K562 (cell line): ENCODE results near the gene BAG5. TPM values are rescaled to one million over a fixed set of nuclear protein-coding genes. Genes with fewer than 3 reads are reported as not detected.

Experiments
- ATAC-seq: fragments of 200-7000 bp; cut with Tn5 transposase; 3 replicates; pipeline ENCODE4 v1.9.1; 2020; ENCODE audit warnings: moderate library complexity
- BruUV-seq: library from RNA; stranded (reverse); fragments of 400-500 nt; replicated peaks from 2 replicates; lab custom pipeline; 2021; lab: Mats Ljungman, UMichigan
- CTCF ChIA-PET: fragments of 300-600 bp; formaldehyde crosslinking; extraction: SDS; loops from one replicate; lab custom pipeline; 2021; ENCODE audit warnings: low intra/inter-chr PET ratio; lab: Yijun Ruan, JAX
- POLR2A ChIA-PET: fragments of 300-600, 350-650 bp; sonication (Branson Sonifier 250); formaldehyde crosslinking; extraction: SDS; loops from one replicate; lab custom pipeline; 2021; ENCODE audit warnings: antibody characterized with exemption, inconsistent platforms; lab: Yijun Ruan, JAX
- DNase-seq, 4 experiments: peaks; one replicate each; pipeline versions ENCODE4 v3.0.0 to v3.0.0-alpha.2; 2011 to 2018; ENCODE audit warnings: low spot score in 3 of 4, mixed read lengths in 3 of 4; ENCODE audit errors: extremely low read depth in 1 of 4
- FAIRE-seq: peaks from 2 replicates; lab custom pipeline; 2011; peaks lifted over from hg19 to GRCh38; lab: Jason Lieb, UNC
- H2AFZ ChIP-seq: 2 replicates; pipeline ENCODE4 v1.6.0; 2011; ENCODE audit warnings: low read depth, low read length, control low read depth, inconsistent platforms
- H3K27ac ChIP-seq: fragments of 200-600 bp; 3 replicates; pipeline ENCODE4 v1.8.0; 2011; ENCODE audit warnings: low read depth, mild to moderate bottlenecking, control low read depth, inconsistent platforms, low read length, moderate library complexity, mixed read lengths; ENCODE audit errors: extremely low read depth
- H3K27me3 ChIP-seq, 2 experiments: fragments of 300-600 bp in 1 of 2; 2 replicates in 1 of 2; 3 replicates in 1 of 2; pipeline versions ENCODE4 v1.6.0 to v1.8.0; 2011; ENCODE audit warnings: inconsistent platforms in 2 of 2, low read length in 2 of 2, mild to moderate bottlenecking in 1 of 2, mixed read lengths in 1 of 2, moderate library complexity in 1 of 2; ENCODE audit not compliant: control insufficient read depth in 2 of 2, insufficient read depth in 2 of 2
- H3K36me3 ChIP-seq: fragments of 300-600 bp; 3 replicates; pipeline ENCODE4 v1.8.0; 2011; ENCODE audit warnings: mild to moderate bottlenecking, low read length, inconsistent platforms; ENCODE audit not compliant: control insufficient read depth, insufficient read depth
- H3K4me1 ChIP-seq, 2 experiments: fragments of 200-600 bp in 1 of 2; replicated peaks in 1 of 2; 2 replicates in 1 of 2; 3 replicates in 1 of 2; pipeline versions ENCODE4 v1.5.1 to v1.8.0; 2011; ENCODE audit warnings: inconsistent platforms in 2 of 2, low read length in 2 of 2, mild to moderate bottlenecking in 1 of 2, mixed read lengths in 1 of 2, moderate library complexity in 1 of 2; ENCODE audit not compliant: control insufficient read depth in 2 of 2, insufficient read depth in 2 of 2
- H3K4me2 ChIP-seq: 2 replicates; pipeline ENCODE4 v1.6.1; 2011; ENCODE audit warnings: low read length, control low read depth, inconsistent platforms, mixed read lengths; ENCODE audit not compliant: insufficient read depth
- H3K4me3 ChIP-seq: fragments of 200-600 bp; sonication (generic), shearing (Covaris generic); 2 replicates; pipeline ENCODE4 v1.5.1; 2016; ENCODE audit warnings: control low read depth, inconsistent platforms
- H3K79me2 ChIP-seq: fragments of 200-600 bp; 3 replicates; pipeline ENCODE4 v1.8.0; 2011; ENCODE audit warnings: low read length, inconsistent platforms; ENCODE audit not compliant: control insufficient read depth, insufficient read depth
- H3K9ac ChIP-seq, 2 experiments: 2 replicates each; pipeline versions ENCODE4 v1.6.0 to v1.6.1; 2011; ENCODE audit warnings: low read depth in 2 of 2, low read length in 2 of 2, control low read depth in 1 of 2, inconsistent platforms in 1 of 2, mild to moderate bottlenecking in 1 of 2, mixed read lengths in 1 of 2; ENCODE audit not compliant: insufficient read depth in 1 of 2
- H3K9me1 ChIP-seq: one replicate; pipeline ENCODE4 v1.6.0; 2011; ENCODE audit warnings: inconsistent platforms, mild to moderate bottlenecking, low read length, moderate library complexity; ENCODE audit not compliant: control insufficient read depth, insufficient read depth
- H3K9me3 ChIP-seq: replicated peaks from 2 replicates; pipeline ENCODE4 v1.5.1; 2011; ENCODE audit warnings: low read depth, low read length, inconsistent platforms; ENCODE audit not compliant: control insufficient read depth, insufficient read depth
- H4K20me1 ChIP-seq: replicated peaks from 2 replicates; pipeline ENCODE4 v1.6.1; 2011; ENCODE audit warnings: low read length, inconsistent platforms, mixed read lengths; ENCODE audit not compliant: control insufficient read depth, insufficient read depth
- C11orf30 ChIP-seq: fragments of 450-650 bp; IDR thresholded peaks from 2 replicates; pipeline ENCODE4 v1.6.1; 2016; ENCODE audit warnings: low read depth, mild to moderate bottlenecking
- DMBX1 ChIP-seq: fragments of 250-450 bp; sonication (Bioruptor Pico); IDR thresholded peaks from 2 replicates; pipeline ENCODE4 v1.8.0; 2022; ENCODE audit warnings: inconsistent platforms, mild to moderate bottlenecking, moderate library complexity, borderline replicate concordance
- E2F6 ChIP-seq, 2 experiments: IDR thresholded peaks; 2 replicates each; pipeline ENCODE4 v1.6.1; 2011; ENCODE audit warnings: borderline replicate concordance in 1 of 2, control low read depth in 1 of 2, low read depth in 1 of 2, low read length in 1 of 2, mild to moderate bottlenecking in 1 of 2, mixed read lengths in 1 of 2, moderate library complexity in 1 of 2; ENCODE audit not compliant: insufficient read depth in 1 of 2, insufficient read length in 1 of 2, poor library complexity in 1 of 2, severe bottlenecking in 1 of 2; ENCODE audit errors: extremely low read depth in 1 of 2
- E2F8 ChIP-seq: fragments of 450-650 bp; IDR thresholded peaks from 2 replicates; pipeline ENCODE4 v1.7.1; 2018; ENCODE audit warnings: mild to moderate bottlenecking, low read depth; ENCODE audit not compliant: partially characterized antibody
- ESRRB ChIP-seq: fragments of 250-450 bp; sonication (Bioruptor Pico); IDR thresholded peaks from 2 replicates; pipeline ENCODE4 v1.5.0; 2020; ENCODE audit warnings: mild to moderate bottlenecking, moderate library complexity, borderline replicate concordance
- GATAD2B ChIP-seq: fragments of 450-650 bp; IDR thresholded peaks from 2 replicates; pipeline ENCODE4 v1.6.1; 2017; ENCODE audit warnings: mild to moderate bottlenecking, borderline replicate concordance
- MAZ ChIP-seq, 2 experiments: fragments of 450-650 bp in 1 of 2; sonication (generic) in 1 of 2; formaldehyde crosslinking; IDR thresholded peaks in 1 of 2; conservative IDR thresholded peaks in 1 of 2; 2 replicates each; pipeline versions ENCODE4 v1.4.0 to v1.5.0; 2020; ENCODE audit warnings: mild to moderate bottlenecking in 1 of 2, missing genetic modification reagents in 1 of 2
- MBD2 ChIP-seq: sonication (generic); IDR thresholded peaks from 2 replicates; pipeline ENCODE4 v1.6.1; 2016; ENCODE audit warnings: low read depth, borderline replicate concordance
- MTA3 ChIP-seq: fragments of 450-650 bp; formaldehyde crosslinking; IDR thresholded peaks from 2 replicates; pipeline ENCODE4 v1.6.1; 2017; ENCODE audit warnings: mild to moderate bottlenecking, borderline replicate concordance
- NCOA4 ChIP-seq: fragments of 450-650 bp; IDR thresholded peaks from 2 replicates; pipeline ENCODE4 v1.6.1; 2018; ENCODE audit warnings: mild to moderate bottlenecking; ENCODE audit not compliant: partially characterized antibody
- NFRKB ChIP-seq: fragments of 450-650 bp; IDR thresholded peaks from 2 replicates; pipeline ENCODE4 v1.6.1; 2016; ENCODE audit warnings: low read depth
- RBM22 ChIP-seq: fragments of 200-400 bp; formaldehyde crosslinking; IDR thresholded peaks from 2 replicates; pipeline ENCODE4 v1.6.1; 2018; ENCODE audit warnings: low read length, low read depth; ENCODE audit not compliant: poor library complexity, severe bottlenecking
- SIN3A ChIP-seq, 2 experiments: fragments of 150-350 bp in 1 of 2; IDR thresholded peaks; 2 replicates each; pipeline ENCODE4 v1.6.1; 2011 to 2016; ENCODE audit warnings: borderline replicate concordance in 2 of 2, low read depth in 2 of 2, low read length in 2 of 2, mild to moderate bottlenecking in 2 of 2, moderate library complexity in 2 of 2; ENCODE audit not compliant: control insufficient read depth in 1 of 2
- ZNF12 ChIP-seq: sonication (generic); formaldehyde crosslinking; IDR thresholded peaks from 2 replicates; pipeline ENCODE4 v1.4.0; 2020; ENCODE audit warnings: mild to moderate bottlenecking, missing genetic modification reagents
- ZNF507 ChIP-seq: conservative IDR thresholded peaks from 2 replicates; pipeline ENCODE4 v1.6.1; 2017; ENCODE audit warnings: missing genetic modification characterization, missing compliant biosample characterization
- WGBS: fragments of 100-300 bp; shearing (Covaris generic); methylation state at CpG from one replicate; pipeline ENCODE4 v1.1.6; 2016; ENCODE audit warnings: low coverage, mixed read lengths; ENCODE audit not compliant: insufficient coverage; ENCODE audit errors: missing lambda C conversion rate; 5-methylcytosine and 5-hydroxymethylcytosine counted together
- in situ Hi-C: fragments of 300-500 bp; cut with MboI; formaldehyde crosslinking; loops from 4 replicates; pipeline ENCODE4 v1.15.0; 2018; ENCODE audit warnings: inconsistent platforms, mixed read lengths
- intact Hi-C: fragments of 100-400 bp; cut with micrococcal nuclease; formaldehyde crosslinking; loops from 2 replicates; pipeline ENCODE4 v1.14.2; 2022
- polyA plus RNA-seq, 8 experiments: library from polyadenylated mRNA; depleted of rRNA in 4 of 8; stranded (reverse) in 5 of 8; unstranded in 3 of 8; fragments of >200 nt; fragmentation: Nextera tagmentation in 2 of 8; fragmentation: Illumina TruSeq in 1 of 8; extraction: Ambion mirVana in 2 of 8; extraction: Trizol in 1 of 8; gene quantifications; 2 replicates each; pipeline versions ENCODE4 v1.2.1 to v1.2.3, GENCODE V29; 2011 to 2014; ENCODE audit warnings: inconsistent platforms in 1 of 8, missing spikeins in 1 of 8
- total RNA-seq, 7 experiments: library from RNA; depleted of rRNA in 6 of 7; stranded (reverse); fragments of >200 nt in 6 of 7; fragmentation: Illumina TruSeq in 2 of 7; extraction: Trizol in 2 of 7; gene quantifications; 2 replicates each; pipeline versions ENCODE4 v1.2.1 to v1.2.3, GENCODE V29; 2011 to 2021; ENCODE audit warnings: low replicate concordance in 1 of 7

The BAG5 gene
- total and polyA plus RNA-seq, 9 of the 15 experiments (the other 6 are each of a cell fraction or from before 2014, with no cell fraction given): 7.9 to 21.4 (median 13.2) TPM

GRCh38 chr14:103518422-103519042 is 43.9 kb downstream of the BAG5 start:
- H3K9ac ChIP-seq: peak overlapping the region; percentile 41 to 74; a peak in 3 of 4 replicates
- H3K9me1 ChIP-seq: no peaks in the 10 kb centered on the region
- peak overlapping the region; percentile 71 for H3K27ac ChIP-seq
- peak overlapping the region; percentile 68 for H3K4me2 ChIP-seq
- DNase-seq (peak; percentile 65 to 80 (median 73)), FAIRE-seq (peak; percentile 55), ATAC-seq (peak; percentile 64)
- H3K79me2 ChIP-seq: peaks cover 23% of the 10 kb centered on the region
- CTCF ChIA-PET: interaction anchor here (0.6 to 2.7 kb wide), 2 partner anchors 28 to 443 kb away, joined by 3 to 19 read pairs; no protein-coding TSS in a partner anchor
- H4K20me1 ChIP-seq: peaks cover 13% of the 10 kb centered on the region; the same call in 1 of the 2 replicates
- POLR2A ChIA-PET: interaction anchor here (0.6 to 1.8 kb wide), 9 partner anchors 9 to 346 kb away, joined by 3 to 9 read pairs (median 4); partner anchors contain the start of gene TRMT61A
- peaks cover 23% of the 10 kb centered on the region; the same call in 1 of the 3 replicates for H3K36me3 ChIP-seq
- no peak overlapping the region for H2AFZ ChIP-seq
- peak overlapping the region; percentile 8; the same call in 1 of the 2 replicates for H3K4me3 ChIP-seq
- peaks cover 30 to 72% of the 10 kb centered on the region in 2 experiments for H3K4me1 ChIP-seq
- WGBS: 26% methylated on average over 7 of the region's 9 CpGs
- no TSS peak for BruUV-seq
- in situ Hi-C loops: no loop called here
- intact Hi-C loops: loop anchor here (1.0 to 5.0 kb wide), 2 partner anchors 28 to 44 kb away; partner anchors contain the start of genes BAG5 and COA8
- H3K9me3 ChIP-seq: no peaks in the 10 kb centered on the region
- H3K27me3 ChIP-seq: no peaks in the 10 kb centered on the region
- 0 out of 2 replicates have a peak, but pooled peaks have one; percentile 8 for TF ChIP-seq MBD2
- TF ChIP-seq SIN3A (IDR thresholded peaks at IDR 0.05; ENCODE audit: borderline replicate concordance in 2 of 2, control insufficient read depth in 1 of 2, low read depth in 2 of 2, low read length in 2 of 2): 0 out of 4 replicates have a peak, but pooled peaks of 1 of the 2 experiments have one; percentile 54
- no peak for TF ChIP-seq NCOA4
- peak; percentile 52; the same call in 1 of the 2 replicates for TF ChIP-seq MTA3
- no peak for TF ChIP-seq ESRRB (CRISPR knock-in tag)
- TF ChIP-seq ZNF507 (tag): no peak
- peak in 1 of 2 experiments; percentile 35; a peak in 1 of 4 replicates for TF ChIP-seq MAZ (CRISPR knock-in tag; conservative IDR thresholded peaks at IDR 0.05 in 1 of 2, IDR thresholded peaks at IDR 0.05 in 1 of 2)
- no peak for TF ChIP-seq E2F6 (IDR thresholded peaks at IDR 0.05; ENCODE audit: borderline replicate concordance in 1 of 2, extremely low read depth in 1 of 2, insufficient read depth in 1 of 2, insufficient read length in 1 of 2, low read depth in 1 of 2, low read length in 1 of 2, poor library complexity in 1 of 2, severe bottlenecking in 1 of 2)
- no peak for TF ChIP-seq E2F8
- TF ChIP-seq NFRKB: no peak
- peak; percentile 55 for TF ChIP-seq RBM22
- no peak for TF ChIP-seq DMBX1 (CRISPR knock-in tag)
- no peak for TF ChIP-seq C11orf30
- no peak for TF ChIP-seq ZNF12 (CRISPR knock-in tag)
- no peak for TF ChIP-seq GATAD2B
